ENCODE data around the gene ATG4A.
A peak's percentile ranks its signal among the peaks of the same experiment; 100 is the strongest.

ATG4A gene

DNA sequence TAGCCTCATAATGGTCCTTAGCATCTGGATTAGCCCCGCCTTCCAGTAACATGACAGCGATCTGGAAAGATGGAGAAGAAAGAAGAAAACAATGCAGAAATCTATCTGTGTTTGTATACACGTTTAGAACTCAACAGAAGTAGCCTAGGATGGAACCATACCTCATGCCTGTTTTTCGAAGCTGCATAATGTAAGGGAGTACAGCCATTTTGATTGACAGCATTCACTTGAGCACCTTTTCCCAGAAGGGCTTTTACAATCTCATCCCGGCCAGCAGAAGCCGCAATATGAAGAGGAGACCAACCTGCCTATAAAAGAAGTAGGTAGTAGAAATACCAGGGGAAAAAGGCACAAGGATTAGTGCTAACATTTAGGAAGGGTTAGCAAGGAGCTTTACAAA lies 3.8 kb upstream of the ATG4A start:
- Histone ChIP-seq H3K9ac (ENCODE audit: insufficient read length, low read depth) (no peak overlapping the region), H3K27me3 (ENCODE audit: insufficient read depth, insufficient read length) (no peaks in the 10 kb centered on the region), H3K36me3 (ENCODE audit: insufficient read depth, insufficient read length, low read length) (peaks cover 50% of the 10 kb centered on the region), H3K4me1 (ENCODE audit: insufficient read depth, insufficient read length) (no peaks in the 10 kb centered on the region), H3K4me3 (ENCODE audit: insufficient read length, low read depth) (no peak overlapping the region), H3K9me3 (ENCODE audit: insufficient read depth, low read length) (no peaks in the 10 kb centered on the region)
- TF ChIP-seq YY1 (IDR thresholded peaks at IDR 0.05; ENCODE audit: insufficient read depth, insufficient read length), result no peak
- TF ChIP-seq ZNF274 (IDR thresholded peaks at IDR 0.05; ENCODE audit: low read depth, low read length), result no peak
- TF ChIP-seq SUZ12 (IDR thresholded peaks at IDR 0.05; ENCODE audit: extremely low read depth, insufficient read depth, insufficient read length), result no peak
- DNase-seq (ENCODE audit: low read depth, low spot score), result no peak

DNA sequence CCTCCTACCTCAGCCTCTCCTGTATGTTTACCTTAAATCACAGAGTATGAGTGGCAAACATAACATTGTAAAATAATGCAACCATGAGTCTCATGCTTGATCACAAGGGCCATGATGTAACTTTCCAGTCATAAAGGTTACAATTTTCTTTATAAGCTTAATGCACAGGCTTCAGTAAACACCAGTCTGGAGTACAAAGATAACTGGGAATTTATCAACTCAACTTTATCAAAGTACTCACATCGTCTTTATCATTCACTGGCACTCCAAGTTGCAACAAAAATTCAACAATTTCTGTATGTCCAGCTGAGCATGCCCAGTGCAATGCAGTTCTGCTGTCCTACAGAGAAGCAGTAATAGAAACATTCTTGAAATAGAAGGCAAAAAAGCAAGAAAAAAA lies 3.1 kb upstream of the ATG4A start:
- H3K36me3 ChIP-seq (ENCODE audit: insufficient read depth, insufficient read length, low read length), result peaks cover 50% of the 10 kb centered on the region
- H3K27me3 ChIP-seq (ENCODE audit: insufficient read depth, insufficient read length), result no peaks in the 10 kb centered on the region
- no peak overlapping the region for H3K9ac ChIP-seq (ENCODE audit: insufficient read length, low read depth)

GRCh38 chrX:108090491-108091263 lies 901 bp upstream of the ATG4A start:
- Histone ChIP-seq H3K36me3 (ENCODE audit: insufficient read depth, insufficient read length, low read length) (peaks cover 31% of the 10 kb centered on the region), H3K27me3 (ENCODE audit: insufficient read depth, insufficient read length) (no peaks in the 10 kb centered on the region), H3K4me3 (ENCODE audit: insufficient read length, low read depth) (peak overlapping the region; percentile 72), H3K9ac (ENCODE audit: insufficient read length, low read depth) (peak overlapping the region; percentile 91), H3K4me1 (ENCODE audit: insufficient read depth, insufficient read length) (no peaks in the 10 kb centered on the region), H3K9me3 (ENCODE audit: insufficient read depth, low read length) (no peaks in the 10 kb centered on the region)
- TF ChIP-seq SUZ12 (IDR thresholded peaks at IDR 0.05; ENCODE audit: extremely low read depth, insufficient read depth, insufficient read length), result no peak
- TF ChIP-seq ZNF274 (IDR thresholded peaks at IDR 0.05; ENCODE audit: low read depth, low read length), result no peak
- TF ChIP-seq YY1 (IDR thresholded peaks at IDR 0.05; ENCODE audit: insufficient read depth, insufficient read length), result no peak
- DNase-seq (ENCODE audit: low read depth, low spot score), result no peak

More for the DNA sequence above, 3.1 kb upstream of the ATG4A start:
- Histone ChIP-seq H3K4me3 (ENCODE audit: insufficient read length, low read depth) (no peak overlapping the region), H3K9me3 (ENCODE audit: insufficient read depth, low read length) (no peaks in the 10 kb centered on the region), H3K4me1 (ENCODE audit: insufficient read depth, insufficient read length) (no peaks in the 10 kb centered on the region)
- TF ChIP-seq ZNF274 (IDR thresholded peaks at IDR 0.05; ENCODE audit: low read depth, low read length), result no peak
- TF ChIP-seq SUZ12 (IDR thresholded peaks at IDR 0.05; ENCODE audit: extremely low read depth, insufficient read depth, insufficient read length), result no peak
- TF ChIP-seq YY1 (IDR thresholded peaks at IDR 0.05; ENCODE audit: insufficient read depth, insufficient read length), result no peak
- DNase-seq (ENCODE audit: low read depth, low spot score), result no peak

GRCh38 chrX:108091878-108092291 lies 307 bp downstream of the ATG4A start:
- no peak for DNase-seq (ENCODE audit: low read depth, low spot score)
- Histone ChIP-seq H3K4me3 (ENCODE audit: insufficient read length, low read depth) (peak overlapping the region; percentile 71), H3K4me1 (ENCODE audit: insufficient read depth, insufficient read length) (no peaks in the 10 kb centered on the region), H3K9me3 (ENCODE audit: insufficient read depth, low read length) (no peaks in the 10 kb centered on the region), H3K9ac (ENCODE audit: insufficient read length, low read depth) (peak overlapping the region; percentile 70), H3K36me3 (ENCODE audit: insufficient read depth, insufficient read length, low read length) (peaks cover 20% of the 10 kb centered on the region), H3K27me3 (ENCODE audit: insufficient read depth, insufficient read length) (no peaks in the 10 kb centered on the region)
- TF ChIP-seq YY1 (IDR thresholded peaks at IDR 0.05; ENCODE audit: insufficient read depth, insufficient read length) (no peak), ZNF274 (IDR thresholded peaks at IDR 0.05; ENCODE audit: low read depth, low read length) (no peak), SUZ12 (IDR thresholded peaks at IDR 0.05; ENCODE audit: extremely low read depth, insufficient read depth, insufficient read length) (no peak)

DNA sequence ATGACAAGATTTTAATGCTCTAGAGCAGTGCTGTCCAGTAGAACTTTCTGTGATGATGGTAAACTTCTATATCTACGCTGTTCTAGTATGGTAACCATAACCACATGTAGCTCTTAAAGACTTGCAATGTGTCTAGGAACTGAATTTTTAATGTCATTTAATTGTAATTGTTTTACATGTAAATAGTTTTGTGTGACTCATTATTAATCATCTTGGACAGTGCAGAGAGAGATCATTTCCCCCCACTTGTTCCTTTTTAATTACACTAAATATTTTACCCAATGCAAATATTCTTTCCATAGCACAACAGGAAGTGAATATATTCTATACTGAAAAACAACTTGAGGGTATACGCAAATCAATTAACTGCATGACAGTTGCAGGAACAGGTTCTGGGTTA lies 5.8 kb downstream of the ATG4A start:
- Histone ChIP-seq H3K9ac (ENCODE audit: insufficient read length, low read depth) (no peak overlapping the region), H3K4me3 (ENCODE audit: insufficient read length, low read depth) (no peak overlapping the region), H3K9me3 (ENCODE audit: insufficient read depth, low read length) (no peaks in the 10 kb centered on the region), H3K27me3 (ENCODE audit: insufficient read depth, insufficient read length) (no peaks in the 10 kb centered on the region), H3K36me3 (ENCODE audit: insufficient read depth, insufficient read length, low read length) (no peaks in the 10 kb centered on the region), H3K4me1 (ENCODE audit: insufficient read depth, insufficient read length) (no peaks in the 10 kb centered on the region)
- no peak for DNase-seq (ENCODE audit: low read depth, low spot score)
- no peak for TF ChIP-seq SUZ12 (IDR thresholded peaks at IDR 0.05; ENCODE audit: extremely low read depth, insufficient read depth, insufficient read length)
- no peak for TF ChIP-seq YY1 (IDR thresholded peaks at IDR 0.05; ENCODE audit: insufficient read depth, insufficient read length)
- no peak for TF ChIP-seq ZNF274 (IDR thresholded peaks at IDR 0.05; ENCODE audit: low read depth, low read length)

DNA sequence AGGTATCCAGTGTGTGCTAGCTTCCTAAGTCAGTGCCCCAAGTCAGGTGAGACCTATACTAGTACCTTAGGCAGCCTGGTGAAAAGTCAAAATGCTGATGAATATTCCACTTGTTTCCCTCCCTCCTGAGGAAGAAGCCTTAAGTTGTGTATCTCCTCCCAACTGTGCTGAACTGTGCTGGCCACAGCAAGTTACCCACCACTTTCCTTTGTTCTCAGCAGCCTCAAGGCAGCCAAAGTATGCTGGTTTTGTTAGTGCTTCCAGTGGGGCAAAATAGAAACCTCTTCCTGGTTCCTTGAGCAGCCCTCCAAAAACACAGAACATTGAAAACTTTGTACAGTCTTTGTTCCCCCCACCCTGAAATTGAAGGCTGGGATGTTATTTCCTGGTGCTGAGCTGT lies 13.9 kb downstream of the ATG4A start:
- DNase-seq (ENCODE audit: low read depth, low spot score), result no peak
- no peaks in the 10 kb centered on the region for H3K9me3 ChIP-seq (ENCODE audit: insufficient read depth, low read length)
- TF ChIP-seq SUZ12 (IDR thresholded peaks at IDR 0.05; ENCODE audit: extremely low read depth, insufficient read depth, insufficient read length), result no peak
- no peak for TF ChIP-seq YY1 (IDR thresholded peaks at IDR 0.05; ENCODE audit: insufficient read depth, insufficient read length)
- no peak for TF ChIP-seq ZNF274 (IDR thresholded peaks at IDR 0.05; ENCODE audit: low read depth, low read length)
- no peak overlapping the region for H3K4me3 ChIP-seq (ENCODE audit: insufficient read length, low read depth)
- H3K36me3 ChIP-seq (ENCODE audit: insufficient read depth, insufficient read length, low read length), result no peaks in the 10 kb centered on the region
- no peaks in the 10 kb centered on the region for H3K4me1 ChIP-seq (ENCODE audit: insufficient read depth, insufficient read length)
- H3K27me3 ChIP-seq (ENCODE audit: insufficient read depth, insufficient read length), result no peaks in the 10 kb centered on the region
- H3K9ac ChIP-seq (ENCODE audit: insufficient read length, low read depth), result no peak overlapping the region

DNA sequence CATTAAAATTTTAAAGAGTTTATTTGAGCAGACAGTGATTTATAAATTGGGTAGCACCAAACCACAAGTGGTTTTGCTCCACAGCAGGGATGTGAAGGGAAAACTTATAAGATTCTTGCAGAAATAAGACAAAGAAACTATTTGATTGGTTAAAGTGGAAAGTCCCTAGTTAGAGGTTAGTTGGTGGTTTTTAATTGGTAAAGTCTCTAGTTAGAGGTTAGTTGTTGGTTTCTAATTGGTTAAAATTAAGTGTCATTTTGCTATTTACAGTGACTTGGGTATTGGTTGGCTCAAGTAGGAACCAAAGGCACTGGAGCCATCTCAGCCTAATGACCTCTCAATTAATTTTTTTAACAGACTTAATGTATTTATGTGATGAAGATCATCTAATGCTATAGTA lies 23.0 kb downstream of the ATG4A start:
- H3K9ac ChIP-seq (ENCODE audit: insufficient read length, low read depth), result no peak overlapping the region

More for the DNA sequence above, 23.0 kb downstream of the ATG4A start:
- Histone ChIP-seq H3K4me1 (ENCODE audit: insufficient read depth, insufficient read length) (no peaks in the 10 kb centered on the region), H3K9me3 (ENCODE audit: insufficient read depth, low read length) (no peaks in the 10 kb centered on the region), H3K36me3 (ENCODE audit: insufficient read depth, insufficient read length, low read length) (no peaks in the 10 kb centered on the region), H3K4me3 (ENCODE audit: insufficient read length, low read depth) (no peak overlapping the region), H3K27me3 (ENCODE audit: insufficient read depth, insufficient read length) (no peaks in the 10 kb centered on the region)
- DNase-seq (ENCODE audit: low read depth, low spot score), result no peak
- TF ChIP-seq YY1 (IDR thresholded peaks at IDR 0.05; ENCODE audit: insufficient read depth, insufficient read length), result no peak
- TF ChIP-seq ZNF274 (IDR thresholded peaks at IDR 0.05; ENCODE audit: low read depth, low read length), result no peak
- no peak for TF ChIP-seq SUZ12 (IDR thresholded peaks at IDR 0.05; ENCODE audit: extremely low read depth, insufficient read depth, insufficient read length)

Measured in NT2/D1 (cell line).